GM19023 (cell line): ENCODE measurements around the gene NRXN3.

Experiments
- ATAC-seq: cut with Tn5 transposase; IDR thresholded peaks from one replicate; pipeline ENCODE4 v1.9.1; 2021; ENCODE audit warnings: mild to moderate bottlenecking, moderate library complexity; ENCODE audit not compliant: unreplicated experiment

NRXN3 gene

DNA sequence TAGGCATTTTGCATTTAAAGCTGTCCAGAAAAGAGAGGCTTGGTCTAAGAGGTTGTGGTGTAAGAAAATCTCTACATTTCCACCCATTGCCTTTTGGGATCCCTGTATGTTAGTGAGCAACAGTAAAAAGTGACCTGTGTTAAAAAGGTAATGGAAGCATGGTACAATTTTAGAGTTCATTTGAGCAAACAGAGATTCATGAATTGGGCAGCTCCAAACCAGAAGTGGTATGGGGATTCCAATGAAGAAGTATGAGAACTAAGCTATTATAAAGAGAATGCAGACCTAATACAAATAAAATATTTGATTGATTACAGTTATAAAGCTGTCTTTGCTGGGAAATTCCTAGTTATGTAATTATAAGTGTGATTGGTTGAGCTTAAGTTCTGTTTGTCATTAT, 1134.1 kb downstream of the NRXN3 start:
- no peak for ATAC-seq

DNA sequence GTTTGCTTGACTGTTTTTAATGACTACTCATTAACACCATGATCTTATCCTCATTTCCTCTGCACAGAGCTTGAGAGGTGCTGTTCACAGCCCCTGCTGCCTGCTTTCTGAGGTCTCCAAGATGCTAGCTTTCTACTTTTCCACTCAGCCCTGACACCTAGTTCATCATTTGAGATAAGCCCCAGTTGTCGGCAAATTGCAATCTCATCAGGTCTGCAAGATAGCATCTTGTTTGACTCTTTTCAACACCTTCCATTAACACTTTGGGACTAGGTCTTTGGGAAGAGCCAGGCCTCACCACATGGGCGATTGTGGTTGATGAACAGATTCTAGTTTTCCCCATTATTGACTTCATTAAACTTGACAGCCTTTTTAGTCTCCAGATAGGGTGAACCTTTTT, 1136.4 kb downstream of the NRXN3 start:
- ATAC-seq: no peak

- ATAC-seq: no peak
These were observed 1148.2 kb downstream of the NRXN3 start for GRCh38 chr14:79318371-79318770.

- ATAC-seq: no peak
These were observed 1150.4 kb downstream of the NRXN3 start for GRCh38 chr14:79320561-79320960.

- ATAC-seq: no peak
These were observed 1150.9 kb downstream of the NRXN3 start for GRCh38 chr14:79321070-79321469.

GRCh38 chr14:79325071-79325470, 1154.9 kb downstream of the NRXN3 start:
- no peak for ATAC-seq

GRCh38 chr14:79325557-79325956, 1155.4 kb downstream of the NRXN3 start:
- ATAC-seq: no peak

- ATAC-seq: no peak
These were observed 1158.7 kb downstream of the NRXN3 start for GRCh38 chr14:79328863-79329262.

DNA sequence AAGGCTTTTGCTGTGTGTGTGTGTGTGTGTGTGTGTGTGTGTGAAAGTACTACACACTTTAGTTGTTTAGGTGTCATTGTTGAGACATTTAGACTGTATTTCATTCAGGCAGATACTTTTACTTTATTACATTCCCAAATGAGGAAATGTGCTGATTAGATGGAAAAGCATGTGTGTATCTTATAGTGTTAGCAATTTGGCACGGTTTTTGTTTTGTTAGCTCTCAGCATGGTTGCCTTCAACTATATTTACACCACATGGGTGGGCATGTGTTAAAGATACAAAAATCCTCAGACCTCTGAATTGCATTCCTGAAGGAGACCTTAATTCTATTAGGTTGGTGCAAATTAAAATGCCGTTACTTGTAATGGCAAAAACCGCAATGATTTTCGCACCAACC, 1161.7 kb downstream of the NRXN3 start:
- no peak for ATAC-seq

- ATAC-seq: no peak
These were observed 1162.5 kb downstream of the NRXN3 start for GRCh38 chr14:79332504-79333197.

- no peak for ATAC-seq
These were observed 1163.0 kb downstream of the NRXN3 start for GRCh38 chr14:79333198-79333546.

DNA sequence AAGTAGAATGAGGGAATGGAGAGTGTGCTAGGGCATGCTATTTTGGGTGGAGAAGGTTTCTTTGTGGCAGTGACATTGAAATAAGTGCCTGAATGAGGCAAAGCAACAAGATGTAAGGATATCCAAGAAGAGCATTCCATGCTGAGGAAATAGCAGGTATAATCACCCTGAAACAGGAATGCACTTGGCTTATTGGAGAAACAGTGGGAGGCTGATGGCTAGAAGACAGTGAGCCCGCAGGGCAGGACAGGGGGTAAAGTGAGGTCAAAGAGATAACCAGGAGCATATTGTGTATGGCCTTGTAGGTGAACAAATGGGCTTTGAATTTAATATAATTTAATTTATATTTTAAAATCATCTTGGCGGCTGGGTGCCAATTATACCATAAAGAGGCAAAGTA, 1164.1 kb downstream of the NRXN3 start:
- no peak for ATAC-seq

DNA sequence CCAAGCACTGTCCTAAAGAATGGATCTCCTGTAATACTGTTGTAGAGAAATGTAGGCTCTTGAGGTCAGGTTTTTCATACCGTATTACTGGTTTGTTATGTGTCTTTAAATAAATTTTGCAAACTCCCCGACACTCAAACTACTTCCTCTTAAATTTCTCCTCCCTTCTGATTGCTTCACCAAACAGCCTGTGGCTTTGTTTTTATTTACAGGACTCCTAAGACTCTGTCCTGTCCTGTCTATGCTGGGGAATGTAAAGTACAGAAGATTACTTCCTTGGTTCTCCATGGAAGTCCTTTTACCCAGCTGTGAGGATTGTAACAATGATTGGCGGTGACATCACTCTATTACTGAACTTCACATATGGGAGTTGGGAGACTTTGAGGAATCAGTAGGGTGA, 1167.6 kb downstream of the NRXN3 start:
- no peak for ATAC-seq

GRCh38 chr14:79342942-79343341, 1172.8 kb downstream of the NRXN3 start:
- ATAC-seq: no peak

DNA sequence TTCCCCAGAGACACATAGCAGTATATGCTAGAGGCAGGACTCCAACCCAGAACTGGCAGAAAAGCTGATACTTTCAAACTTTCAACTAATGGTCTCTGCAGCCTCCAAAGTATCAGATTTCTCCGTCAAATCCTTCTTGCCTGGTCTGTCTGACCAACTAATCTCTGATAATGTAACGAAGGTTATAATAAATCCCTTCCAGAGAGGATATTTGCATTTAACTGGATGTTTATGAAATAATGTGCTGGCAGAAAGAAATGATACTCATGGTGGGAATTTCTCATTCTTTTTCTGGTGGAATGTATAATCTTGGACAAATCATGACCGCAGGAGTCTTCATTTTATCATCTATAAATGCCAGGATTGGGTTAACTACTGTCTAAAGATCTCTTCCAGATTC, 1180.8 kb downstream of the NRXN3 start:
- ATAC-seq: no peak

- no peak for ATAC-seq
These were observed 1182.0 kb downstream of the NRXN3 start for GRCh38 chr14:79352076-79352630.

DNA sequence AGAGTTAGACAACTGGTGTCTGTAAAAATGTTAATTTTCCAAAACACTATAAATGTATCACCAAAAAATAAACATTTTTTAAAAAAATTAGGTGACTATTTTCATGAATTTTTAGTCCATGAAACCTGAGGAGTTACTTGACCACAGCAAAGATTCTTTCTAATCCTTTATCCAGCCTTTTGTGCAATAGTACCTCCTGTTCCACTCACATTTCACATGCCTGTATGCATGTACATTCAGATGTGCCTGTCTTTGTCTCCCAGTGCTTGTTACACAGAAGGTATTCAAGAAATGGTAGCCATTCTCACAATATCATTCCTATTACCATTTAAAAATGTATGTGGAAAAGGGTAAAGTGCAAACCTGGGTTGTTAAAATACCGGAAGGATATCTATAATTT, 1184.2 kb downstream of the NRXN3 start:
- ATAC-seq: no peak

DNA sequence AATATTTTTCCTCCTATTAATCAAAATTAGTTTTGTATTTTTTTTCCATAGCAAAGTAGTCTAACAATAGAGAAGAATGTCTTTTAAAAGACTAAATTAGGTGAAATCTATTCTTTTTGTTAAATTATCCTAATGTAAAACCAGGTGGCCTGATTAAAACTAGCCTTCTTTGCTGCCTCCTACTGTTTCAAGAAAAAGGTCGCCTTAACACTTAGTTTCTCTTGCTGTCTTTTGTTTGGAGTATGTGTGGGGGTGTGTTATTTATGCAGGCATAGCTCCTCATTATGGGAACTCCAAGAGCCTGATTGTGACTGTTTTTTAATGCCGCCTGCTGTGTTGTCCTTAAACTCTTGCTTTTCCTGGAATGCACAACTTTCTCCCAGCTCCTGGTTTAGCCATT, 1185.9 kb downstream of the NRXN3 start:
- no peak for ATAC-seq

GRCh38 chr14:79357307-79357706, 1187.1 kb downstream of the NRXN3 start:
- ATAC-seq: no peak

GRCh38 chr14:79363291-79363690, 1193.1 kb downstream of the NRXN3 start:
- no peak for ATAC-seq

DNA sequence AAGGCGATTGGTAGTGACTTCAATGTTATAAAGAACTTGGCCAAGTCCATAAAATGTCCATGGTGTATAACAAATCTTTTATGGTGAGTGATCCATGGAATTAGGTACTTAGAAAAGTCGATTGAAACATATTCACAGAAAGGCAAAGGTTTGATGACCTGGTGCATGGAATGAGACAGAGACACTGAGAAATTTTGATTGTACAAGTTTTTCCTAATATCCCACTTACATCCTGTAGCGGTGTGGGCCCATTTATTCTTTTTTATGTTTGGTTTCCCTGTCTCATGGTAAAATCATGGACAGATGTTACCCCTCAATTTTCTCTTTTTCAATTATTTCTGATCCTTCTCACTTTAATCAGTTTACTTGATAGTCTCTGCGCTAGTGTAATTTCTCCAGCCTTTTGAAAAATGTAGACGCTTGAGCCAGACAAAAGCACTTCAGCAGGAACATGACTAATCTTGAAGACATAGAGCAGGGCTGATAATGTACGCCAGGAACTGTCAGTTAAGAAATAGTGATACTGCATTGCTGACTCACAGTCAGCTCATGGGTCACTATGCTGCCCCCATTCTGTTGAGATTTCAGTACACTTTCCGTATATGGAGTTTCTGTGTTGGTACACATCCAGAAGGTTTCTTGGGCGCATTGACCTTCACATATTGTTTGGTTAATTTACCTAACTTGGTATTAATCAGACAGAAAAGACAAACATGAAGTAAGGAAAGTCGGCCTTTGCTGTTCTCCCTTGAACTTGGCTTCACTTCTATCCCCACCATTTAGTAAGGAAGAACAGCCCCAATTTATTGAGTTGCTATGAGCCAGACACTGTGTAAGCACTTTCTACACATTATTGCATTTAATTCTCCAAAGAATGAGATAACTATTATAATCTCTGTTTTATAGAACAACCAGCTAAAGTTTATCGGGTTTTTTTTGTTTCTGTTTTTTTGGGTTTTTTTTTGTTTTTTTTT, 1199.5 kb downstream of the NRXN3 start:
- no peak for ATAC-seq

- no peak for ATAC-seq
These were observed 1200.8 kb downstream of the NRXN3 start for GRCh38 chr14:79370969-79371368.
